HepG2 (cell line): ENCODE measurements around the gene MMP24OS. TPM values are rescaled to one million over a fixed set of nuclear protein-coding genes. Genes with fewer than 3 reads are reported as not detected.
A peak's percentile ranks its signal among the peaks of the same experiment; 100 is the strongest.

Experiments used
- KDM5A ChIP-seq: fragments of 200-600 bp; sonication (generic); IDR thresholded peaks from 2 replicates; pipeline ENCODE4 v1.7.0; 2018; ENCODE audit warnings: antibody characterized with exemption, mild to moderate bottlenecking, low read length, borderline replicate concordance
- KLF15 ChIP-seq: sonication (generic); formaldehyde crosslinking; IDR thresholded peaks from 2 replicates; pipeline ENCODE4 v1.8.1; 2023; ENCODE audit warnings: borderline replicate concordance, mild to moderate bottlenecking, inconsistent platforms, missing genetic modification reagents, mixed read lengths
- MIER2 ChIP-seq: IDR thresholded peaks from 2 replicates; pipeline ENCODE4 v1.6.1; 2016; ENCODE audit warnings: missing biosample characterization, missing genetic modification reagents
- MYNN ChIP-seq: sonication (generic); formaldehyde crosslinking; IDR thresholded peaks from 2 replicates; pipeline ENCODE4 v1.4.0; 2020; ENCODE audit warnings: mild to moderate bottlenecking, low read depth, missing genetic modification reagents
- PTBP1 ChIP-seq: fragments of 200-400 bp; formaldehyde crosslinking; IDR thresholded peaks from 2 replicates; pipeline ENCODE4 v1.6.1; 2018; ENCODE audit warnings: low read length, low read depth; ENCODE audit not compliant: poor library complexity, severe bottlenecking
- SOX5 ChIP-seq: IDR thresholded peaks from 2 replicates; pipeline ENCODE4 v1.6.1; 2016; ENCODE audit warnings: borderline replicate concordance
- TEAD2 ChIP-seq: sonication (generic); formaldehyde crosslinking; IDR thresholded peaks from 2 replicates; pipeline ENCODE4 v1.9.0; 2021; ENCODE audit warnings: missing genetic modification reagents
- ZNF230 ChIP-seq: sonication (generic); formaldehyde crosslinking; IDR thresholded peaks from 2 replicates; pipeline ENCODE4 v1.4.0; 2020; ENCODE audit warnings: mild to moderate bottlenecking, missing genetic modification reagents
- ZNF589 ChIP-seq: sonication (generic); formaldehyde crosslinking; conservative IDR thresholded peaks from 2 replicates; pipeline ENCODE4 v1.8.0; 2022; ENCODE audit warnings: mild to moderate bottlenecking, moderate library complexity, missing genetic modification reagents
- ZNF615 ChIP-seq: sonication (generic); formaldehyde crosslinking; IDR thresholded peaks from 2 replicates; pipeline ENCODE4 v1.5.0; 2020; ENCODE audit warnings: mild to moderate bottlenecking, missing genetic modification reagents, borderline replicate concordance
- ZNF616 ChIP-seq: sonication (generic); formaldehyde crosslinking; IDR thresholded peaks from 2 replicates; pipeline ENCODE4 v1.5.0; 2020; ENCODE audit warnings: low read depth, mild to moderate bottlenecking, missing genetic modification reagents
- ZNF749 ChIP-seq: sonication (generic); formaldehyde crosslinking; IDR thresholded peaks from 2 replicates; pipeline ENCODE4 v1.8.0; 2022; ENCODE audit warnings: mild to moderate bottlenecking, missing genetic modification reagents, moderate library complexity, borderline replicate concordance
- ZSCAN9 ChIP-seq: IDR thresholded peaks from 2 replicates; pipeline ENCODE4 v1.6.1; 2016; ENCODE audit warnings: borderline replicate concordance
- polyA plus RNA-seq, 8 experiments: library from polyadenylated mRNA; depleted of rRNA in 3 of 8; stranded (reverse) in 7 of 8; unstranded in 1 of 8; fragments of >200 nt; fragmentation: Illumina TruSeq in 4 of 8; extraction: Trizol in 4 of 8; gene quantifications; 2 replicates each; pipeline versions ENCODE4 v1.2.1 to v1.2.3, GENCODE V29; 2011 to 2016; ENCODE audit warnings: low read depth in 4 of 8, missing spikeins in 1 of 8, mixed read lengths in 1 of 8; ENCODE audit not compliant: insufficient read depth in 1 of 8
- total RNA-seq, 5 experiments: library from RNA; depleted of rRNA; stranded (reverse); fragments of >200 nt; fragmentation: Illumina TruSeq; extraction: Trizol; gene quantifications; 2 replicates each; pipeline ENCODE4 v1.2.3, GENCODE V29; 2016; ENCODE audit warnings: low read depth in 1 of 5
- TF ChIP-seq, protein P1 (sequence below): sonication (generic); formaldehyde crosslinking; IDR thresholded peaks from 2 replicates; pipeline ENCODE4 v1.4.0; 2020; ENCODE audit warnings: mild to moderate bottlenecking, missing genetic modification reagents, borderline replicate concordance
- TF ChIP-seq, protein P2 (sequence below): sonication (generic); formaldehyde crosslinking; IDR thresholded peaks from 2 replicates; pipeline ENCODE4 v1.5.0; 2020; ENCODE audit warnings: mild to moderate bottlenecking, missing genetic modification reagents, moderate library complexity
- TF ChIP-seq, protein P3 (sequence below): sonication (generic); formaldehyde crosslinking; IDR thresholded peaks from 2 replicates; pipeline ENCODE4 v1.5.1; 2020; ENCODE audit warnings: missing genetic modification reagents, mild to moderate bottlenecking, borderline replicate concordance
- TF ChIP-seq, protein P4 (sequence below): sonication (generic); formaldehyde crosslinking; IDR thresholded peaks from 2 replicates; pipeline ENCODE4 v1.5.1; 2020; ENCODE audit warnings: missing genetic modification reagents, mild to moderate bottlenecking, borderline replicate concordance

MMP24OS gene
- total and polyA plus RNA-seq, 2 of the 13 experiments (the other 11 are each of a cell fraction or from before 2014, with no cell fraction given), result 6.0 to 8.5 TPM

DNA sequence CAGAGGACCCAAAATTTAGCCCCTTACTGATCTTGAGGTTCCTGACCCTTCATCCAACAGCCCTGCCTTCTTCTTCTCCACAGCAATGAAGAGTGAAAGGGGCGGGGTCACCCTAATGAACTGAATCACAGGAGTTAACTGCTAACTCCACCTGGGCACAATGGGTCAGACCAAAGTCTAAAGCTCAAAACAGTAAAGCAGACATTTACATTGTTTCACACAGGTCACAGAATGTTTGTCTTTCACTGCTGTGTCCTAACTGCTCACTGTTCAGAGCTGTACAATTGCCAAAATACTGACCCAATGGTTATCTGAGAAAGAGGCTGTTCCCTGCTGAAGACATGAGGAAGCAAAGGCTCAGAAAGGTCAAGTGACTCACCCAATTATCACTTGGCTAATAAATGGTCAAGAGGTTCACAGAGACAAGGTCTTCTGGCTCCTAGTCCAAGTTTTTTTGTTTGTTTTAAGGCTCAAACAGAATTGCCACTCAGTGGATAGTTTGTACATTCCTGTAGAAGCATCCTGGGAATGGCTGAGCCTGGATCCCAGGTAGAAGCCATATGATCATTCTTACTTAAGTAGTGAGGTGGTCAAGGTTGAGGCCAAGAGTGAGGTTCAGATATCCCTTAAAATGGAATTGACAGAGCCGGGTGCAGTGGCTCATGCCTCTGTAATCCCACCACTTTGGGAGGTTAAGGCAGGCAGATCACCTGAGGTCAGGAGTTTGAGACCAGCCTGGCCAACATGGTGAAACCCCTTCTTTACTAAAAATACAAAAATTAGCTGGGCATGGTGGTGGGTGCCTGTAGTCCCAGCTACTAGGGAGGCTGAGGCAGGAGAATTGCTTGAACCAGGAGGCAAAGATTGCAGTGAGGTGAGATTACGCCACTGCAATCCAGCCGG is 49.4 kb upstream of the MMP24OS start (continued):
- TF ChIP-seq, protein P1, sequence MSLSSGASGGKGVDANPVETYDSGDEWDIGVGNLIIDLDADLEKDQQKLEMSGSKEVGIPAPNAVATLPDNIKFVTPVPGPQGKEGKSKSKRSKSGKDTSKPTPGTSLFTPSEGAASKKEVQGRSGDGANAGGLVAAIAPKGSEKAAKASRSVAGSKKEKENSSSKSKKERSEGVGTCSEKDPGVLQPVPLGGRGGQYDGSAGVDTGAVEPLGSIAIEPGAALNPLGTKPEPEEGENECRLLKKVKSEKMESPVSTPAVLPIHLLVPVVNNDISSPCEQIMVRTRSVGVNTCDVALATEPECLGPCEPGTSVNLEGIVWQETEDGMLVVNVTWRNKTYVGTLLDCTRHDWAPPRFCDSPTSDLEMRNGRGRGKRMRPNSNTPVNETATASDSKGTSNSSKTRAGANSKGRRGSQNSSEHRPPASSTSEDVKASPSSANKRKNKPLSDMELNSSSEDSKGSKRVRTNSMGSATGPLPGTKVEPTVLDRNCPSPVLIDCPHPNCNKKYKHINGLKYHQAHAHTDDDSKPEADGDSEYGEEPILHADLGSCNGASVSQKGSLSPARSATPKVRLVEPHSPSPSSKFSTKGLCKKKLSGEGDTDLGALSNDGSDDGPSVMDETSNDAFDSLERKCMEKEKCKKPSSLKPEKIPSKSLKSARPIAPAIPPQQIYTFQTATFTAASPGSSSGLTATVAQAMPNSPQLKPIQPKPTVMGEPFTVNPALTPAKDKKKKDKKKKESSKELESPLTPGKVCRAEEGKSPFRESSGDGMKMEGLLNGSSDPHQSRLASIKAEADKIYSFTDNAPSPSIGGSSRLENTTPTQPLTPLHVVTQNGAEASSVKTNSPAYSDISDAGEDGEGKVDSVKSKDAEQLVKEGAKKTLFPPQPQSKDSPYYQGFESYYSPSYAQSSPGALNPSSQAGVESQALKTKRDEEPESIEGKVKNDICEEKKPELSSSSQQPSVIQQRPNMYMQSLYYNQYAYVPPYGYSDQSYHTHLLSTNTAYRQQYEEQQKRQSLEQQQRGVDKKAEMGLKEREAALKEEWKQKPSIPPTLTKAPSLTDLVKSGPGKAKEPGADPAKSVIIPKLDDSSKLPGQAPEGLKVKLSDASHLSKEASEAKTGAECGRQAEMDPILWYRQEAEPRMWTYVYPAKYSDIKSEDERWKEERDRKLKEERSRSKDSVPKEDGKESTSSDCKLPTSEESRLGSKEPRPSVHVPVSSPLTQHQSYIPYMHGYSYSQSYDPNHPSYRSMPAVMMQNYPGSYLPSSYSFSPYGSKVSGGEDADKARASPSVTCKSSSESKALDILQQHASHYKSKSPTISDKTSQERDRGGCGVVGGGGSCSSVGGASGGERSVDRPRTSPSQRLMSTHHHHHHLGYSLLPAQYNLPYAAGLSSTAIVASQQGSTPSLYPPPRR (CRISPR knock-in tag), result peak; percentile 94
- TF ChIP-seq KDM5A (peak; percentile 50; the same call in 1 of the 2 replicates), ZNF589 (CRISPR knock-in tag) (peak; percentile 88; the same call in 1 of the 2 replicates), ZNF230 (CRISPR knock-in tag) (peak; percentile 76; the same call in 1 of the 2 replicates), PTBP1 (no peak), ZNF749 (0 out of 2 replicates have a peak, but pooled peaks have one; percentile 82), ZNF616 (CRISPR knock-in tag) (no peak), TEAD2 (no peak), KLF15 (CRISPR knock-in tag) (no peak), ZNF615 (no peak), MYNN (no peak), MIER2 (peak; percentile 82), ZSCAN9 (peak; percentile 99), SOX5 (CRISPR knock-in tag) (peak; percentile 100)
- TF ChIP-seq, protein P2, sequence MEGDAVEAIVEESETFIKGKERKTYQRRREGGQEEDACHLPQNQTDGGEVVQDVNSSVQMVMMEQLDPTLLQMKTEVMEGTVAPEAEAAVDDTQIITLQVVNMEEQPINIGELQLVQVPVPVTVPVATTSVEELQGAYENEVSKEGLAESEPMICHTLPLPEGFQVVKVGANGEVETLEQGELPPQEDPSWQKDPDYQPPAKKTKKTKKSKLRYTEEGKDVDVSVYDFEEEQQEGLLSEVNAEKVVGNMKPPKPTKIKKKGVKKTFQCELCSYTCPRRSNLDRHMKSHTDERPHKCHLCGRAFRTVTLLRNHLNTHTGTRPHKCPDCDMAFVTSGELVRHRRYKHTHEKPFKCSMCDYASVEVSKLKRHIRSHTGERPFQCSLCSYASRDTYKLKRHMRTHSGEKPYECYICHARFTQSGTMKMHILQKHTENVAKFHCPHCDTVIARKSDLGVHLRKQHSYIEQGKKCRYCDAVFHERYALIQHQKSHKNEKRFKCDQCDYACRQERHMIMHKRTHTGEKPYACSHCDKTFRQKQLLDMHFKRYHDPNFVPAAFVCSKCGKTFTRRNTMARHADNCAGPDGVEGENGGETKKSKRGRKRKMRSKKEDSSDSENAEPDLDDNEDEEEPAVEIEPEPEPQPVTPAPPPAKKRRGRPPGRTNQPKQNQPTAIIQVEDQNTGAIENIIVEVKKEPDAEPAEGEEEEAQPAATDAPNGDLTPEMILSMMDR, result 0 out of 2 replicates have a peak, but pooled peaks have one; percentile 2
- TF ChIP-seq, protein P3, sequence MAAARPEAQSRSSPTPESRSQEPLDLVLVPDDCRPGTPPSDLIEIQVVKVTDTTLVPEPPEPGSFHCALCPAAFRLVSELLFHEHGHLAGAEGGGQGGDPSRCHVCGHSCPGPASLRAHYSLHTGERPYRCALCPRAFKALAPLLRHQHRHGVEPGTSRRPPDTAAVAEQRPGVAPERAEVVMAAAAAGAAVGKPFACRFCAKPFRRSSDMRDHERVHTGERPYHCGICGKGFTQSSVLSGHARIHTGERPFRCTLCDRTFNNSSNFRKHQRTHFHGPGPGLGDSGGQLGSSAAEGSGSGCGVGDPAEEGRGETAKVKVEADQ (CRISPR knock-in tag), result peak; percentile 92
- TF ChIP-seq, protein P4, sequence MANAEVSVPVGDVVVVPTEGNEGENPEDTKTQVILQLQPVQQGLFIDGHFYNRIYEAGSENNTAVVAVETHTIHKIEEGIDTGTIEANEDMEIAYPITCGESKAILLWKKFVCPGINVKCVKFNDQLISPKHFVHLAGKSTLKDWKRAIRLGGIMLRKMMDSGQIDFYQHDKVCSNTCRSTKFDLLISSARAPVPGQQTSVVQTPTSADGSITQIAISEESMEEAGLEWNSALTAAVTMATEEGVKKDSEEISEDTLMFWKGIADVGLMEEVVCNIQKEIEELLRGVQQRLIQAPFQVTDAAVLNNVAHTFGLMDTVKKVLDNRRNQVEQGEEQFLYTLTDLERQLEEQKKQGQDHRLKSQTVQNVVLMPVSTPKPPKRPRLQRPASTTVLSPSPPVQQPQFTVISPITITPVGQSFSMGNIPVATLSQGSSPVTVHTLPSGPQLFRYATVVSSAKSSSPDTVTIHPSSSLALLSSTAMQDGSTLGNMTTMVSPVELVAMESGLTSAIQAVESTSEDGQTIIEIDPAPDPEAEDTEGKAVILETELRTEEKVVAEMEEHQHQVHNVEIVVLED (CRISPR knock-in tag), result no peak; the same call in 1 of the 2 replicates
